Sigmoid colon (tissue), 4 donors: ENCODE measurements around the gene TM9SF4.

Experiments
- CTCF ChIP-seq, 4 experiments: fragments of 450-650 bp in 3 of 4; fragments of 200-600 bp in 1 of 4; IDR thresholded peaks; one replicate each; pipeline ENCODE4 v1.5.1; 2016 to 2019; ENCODE audit warnings: antibody characterized with exemption in 4 of 4, mild to moderate bottlenecking in 3 of 4, moderate library complexity in 2 of 4
- EP300 ChIP-seq, 4 donors: sonication (generic); formaldehyde crosslinking; IDR thresholded peaks; one replicate each; pipeline ENCODE4 v1.6.1; 2017; ENCODE audit warnings: antibody characterized with exemption in 4 of 4
- POLR2A ChIP-seq, 2 donors: fragments of 450-650 bp; IDR thresholded peaks; one replicate each; pipeline ENCODE4 v1.6.1; 2016; ENCODE audit warnings: antibody characterized with exemption in 2 of 2, mild to moderate bottlenecking in 2 of 2, moderate library complexity in 2 of 2
- POLR2AphosphoS5 ChIP-seq, 4 donors: sonication (generic); formaldehyde crosslinking; IDR thresholded peaks; one replicate each; pipeline ENCODE4 v1.6.1; 2017; ENCODE audit warnings: antibody characterized with exemption in 4 of 4

- TF ChIP-seq CTCF (IDR thresholded peaks at IDR 0.05) = no peak
- TF ChIP-seq POLR2AphosphoS5 (IDR thresholded peaks at IDR 0.05) = no peak
- no peak for TF ChIP-seq POLR2A (IDR thresholded peaks at IDR 0.05)
- TF ChIP-seq EP300 (IDR thresholded peaks at IDR 0.05) = no peak
Observed at GRCh38 chr20:32089637-32090362, 19.7 kb upstream of the TM9SF4 start.
